ENCODE results near the gene FCSK.
"Not testable (repeated sequence)": the region's sequence is repeated elsewhere in the genome, so short reads cannot be mapped to it uniquely, and the experiment has no call there.

DNA sequence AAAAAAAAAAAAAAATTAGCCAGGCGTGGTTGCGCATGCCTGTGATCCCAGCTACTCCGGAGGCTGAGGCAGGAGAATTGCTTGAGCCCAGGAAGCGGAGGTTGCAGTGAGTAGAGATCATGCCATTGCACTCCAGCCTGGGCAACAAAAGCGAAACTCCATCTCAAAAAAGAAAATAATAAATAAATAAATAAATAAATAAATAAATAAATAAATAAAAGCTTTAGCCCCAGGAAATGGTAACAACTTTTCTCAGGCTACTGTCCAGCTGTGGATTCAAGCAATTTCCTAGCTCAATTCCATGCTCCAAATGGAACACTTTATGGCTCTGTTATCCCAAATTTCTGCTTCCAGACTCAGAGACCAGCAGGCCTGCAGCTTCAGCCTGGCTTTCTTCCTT lies 40.8 kb upstream of the FCSK start:
- TF ChIP-seq, protein P1, sequence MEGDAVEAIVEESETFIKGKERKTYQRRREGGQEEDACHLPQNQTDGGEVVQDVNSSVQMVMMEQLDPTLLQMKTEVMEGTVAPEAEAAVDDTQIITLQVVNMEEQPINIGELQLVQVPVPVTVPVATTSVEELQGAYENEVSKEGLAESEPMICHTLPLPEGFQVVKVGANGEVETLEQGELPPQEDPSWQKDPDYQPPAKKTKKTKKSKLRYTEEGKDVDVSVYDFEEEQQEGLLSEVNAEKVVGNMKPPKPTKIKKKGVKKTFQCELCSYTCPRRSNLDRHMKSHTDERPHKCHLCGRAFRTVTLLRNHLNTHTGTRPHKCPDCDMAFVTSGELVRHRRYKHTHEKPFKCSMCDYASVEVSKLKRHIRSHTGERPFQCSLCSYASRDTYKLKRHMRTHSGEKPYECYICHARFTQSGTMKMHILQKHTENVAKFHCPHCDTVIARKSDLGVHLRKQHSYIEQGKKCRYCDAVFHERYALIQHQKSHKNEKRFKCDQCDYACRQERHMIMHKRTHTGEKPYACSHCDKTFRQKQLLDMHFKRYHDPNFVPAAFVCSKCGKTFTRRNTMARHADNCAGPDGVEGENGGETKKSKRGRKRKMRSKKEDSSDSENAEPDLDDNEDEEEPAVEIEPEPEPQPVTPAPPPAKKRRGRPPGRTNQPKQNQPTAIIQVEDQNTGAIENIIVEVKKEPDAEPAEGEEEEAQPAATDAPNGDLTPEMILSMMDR (conservative IDR thresholded peaks at IDR 0.05; ENCODE audit: low read depth, low read length): not testable (repeated sequence)
- not testable (repeated sequence) for TF ChIP-seq EZH2 (IDR thresholded peaks at IDR 0.05; ENCODE audit: borderline replicate concordance, low read depth, low read length, poor library complexity, severe bottlenecking)

Measured in A673 (cell line).